GM12801 (cell line): ENCODE results near the gene GSK3B.

Experiments used
- CTCF ChIP-seq: IDR thresholded peaks from one replicate; pipeline ENCODE4 v1.5.1; 2011; ENCODE audit warnings: control low read depth; ENCODE audit not compliant: insufficient read length; ENCODE audit errors: extremely low read depth

Gene GSK3B

GRCh38 chr3:119883461-119884160, 210.6 kb downstream of the GSK3B start:
- no peak for TF ChIP-seq CTCF

GRCh38 chr3:119880966-119881365, 213.3 kb downstream of the GSK3B start:
- no peak for TF ChIP-seq CTCF

GRCh38 chr3:119873646-119874045, 220.6 kb downstream of the GSK3B start:
- no peak for TF ChIP-seq CTCF

- TF ChIP-seq CTCF: no peak
Observed at GRCh38 chr3:119872773-119873172, 221.5 kb downstream of the GSK3B start.

- TF ChIP-seq CTCF: no peak
Observed at GRCh38 chr3:119871571-119871970, 222.7 kb downstream of the GSK3B start.

- no peak for TF ChIP-seq CTCF
Observed at GRCh38 chr3:119870512-119870911, 223.7 kb downstream of the GSK3B start.

- TF ChIP-seq CTCF: no peak
Observed at GRCh38 chr3:119864476-119864875, 229.8 kb downstream of the GSK3B start.
